ENCODE data around the gene SUCO.

GRCh38 chr1:172656576-172656975, 123.6 kb downstream of the SUCO start:
- TF ChIP-seq, protein P1, sequence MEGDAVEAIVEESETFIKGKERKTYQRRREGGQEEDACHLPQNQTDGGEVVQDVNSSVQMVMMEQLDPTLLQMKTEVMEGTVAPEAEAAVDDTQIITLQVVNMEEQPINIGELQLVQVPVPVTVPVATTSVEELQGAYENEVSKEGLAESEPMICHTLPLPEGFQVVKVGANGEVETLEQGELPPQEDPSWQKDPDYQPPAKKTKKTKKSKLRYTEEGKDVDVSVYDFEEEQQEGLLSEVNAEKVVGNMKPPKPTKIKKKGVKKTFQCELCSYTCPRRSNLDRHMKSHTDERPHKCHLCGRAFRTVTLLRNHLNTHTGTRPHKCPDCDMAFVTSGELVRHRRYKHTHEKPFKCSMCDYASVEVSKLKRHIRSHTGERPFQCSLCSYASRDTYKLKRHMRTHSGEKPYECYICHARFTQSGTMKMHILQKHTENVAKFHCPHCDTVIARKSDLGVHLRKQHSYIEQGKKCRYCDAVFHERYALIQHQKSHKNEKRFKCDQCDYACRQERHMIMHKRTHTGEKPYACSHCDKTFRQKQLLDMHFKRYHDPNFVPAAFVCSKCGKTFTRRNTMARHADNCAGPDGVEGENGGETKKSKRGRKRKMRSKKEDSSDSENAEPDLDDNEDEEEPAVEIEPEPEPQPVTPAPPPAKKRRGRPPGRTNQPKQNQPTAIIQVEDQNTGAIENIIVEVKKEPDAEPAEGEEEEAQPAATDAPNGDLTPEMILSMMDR (IDR thresholded peaks at IDR 0.05; ENCODE audit: poor library complexity): no peak
- TF ChIP-seq EZH2phosphoT487 (IDR thresholded peaks at IDR 0.05; ENCODE audit: low read depth, severe bottlenecking, unreplicated experiment): no peak
